Measurements from ENCODE around the gene INHBE.

The INHBE gene

DNA sequence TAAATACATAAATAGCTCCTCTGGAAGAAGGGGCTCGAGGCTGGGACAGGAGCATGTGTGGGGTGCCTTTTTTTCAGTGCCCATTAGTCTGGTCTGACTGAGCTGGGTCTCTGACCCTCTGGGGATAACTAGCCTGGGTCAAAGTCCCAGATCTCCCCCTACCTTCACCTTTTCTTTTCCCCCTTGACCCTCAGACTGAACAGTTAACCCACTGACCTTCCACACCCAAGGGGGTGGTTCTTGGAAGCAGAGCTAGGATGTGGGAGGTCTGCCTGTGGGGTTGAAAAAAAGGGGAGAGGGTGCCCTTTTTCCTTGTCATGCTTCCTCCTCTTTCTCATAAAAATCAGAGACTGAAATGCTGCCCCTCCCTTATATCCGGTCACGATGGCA lies 3.6 kb downstream of the INHBE start:
- DNase-seq (ENCODE audit: extremely low read depth, low read depth) = no peak
- TF ChIP-seq, protein P1, sequence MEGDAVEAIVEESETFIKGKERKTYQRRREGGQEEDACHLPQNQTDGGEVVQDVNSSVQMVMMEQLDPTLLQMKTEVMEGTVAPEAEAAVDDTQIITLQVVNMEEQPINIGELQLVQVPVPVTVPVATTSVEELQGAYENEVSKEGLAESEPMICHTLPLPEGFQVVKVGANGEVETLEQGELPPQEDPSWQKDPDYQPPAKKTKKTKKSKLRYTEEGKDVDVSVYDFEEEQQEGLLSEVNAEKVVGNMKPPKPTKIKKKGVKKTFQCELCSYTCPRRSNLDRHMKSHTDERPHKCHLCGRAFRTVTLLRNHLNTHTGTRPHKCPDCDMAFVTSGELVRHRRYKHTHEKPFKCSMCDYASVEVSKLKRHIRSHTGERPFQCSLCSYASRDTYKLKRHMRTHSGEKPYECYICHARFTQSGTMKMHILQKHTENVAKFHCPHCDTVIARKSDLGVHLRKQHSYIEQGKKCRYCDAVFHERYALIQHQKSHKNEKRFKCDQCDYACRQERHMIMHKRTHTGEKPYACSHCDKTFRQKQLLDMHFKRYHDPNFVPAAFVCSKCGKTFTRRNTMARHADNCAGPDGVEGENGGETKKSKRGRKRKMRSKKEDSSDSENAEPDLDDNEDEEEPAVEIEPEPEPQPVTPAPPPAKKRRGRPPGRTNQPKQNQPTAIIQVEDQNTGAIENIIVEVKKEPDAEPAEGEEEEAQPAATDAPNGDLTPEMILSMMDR (IDR thresholded peaks at IDR 0.05; ENCODE audit: low read depth, low read length, missing control alignments) = no peak
- peak overlapping the region; percentile 58 for H3K4me3 ChIP-seq (replicated peaks; ENCODE audit: low read depth, low read length)

DNA sequence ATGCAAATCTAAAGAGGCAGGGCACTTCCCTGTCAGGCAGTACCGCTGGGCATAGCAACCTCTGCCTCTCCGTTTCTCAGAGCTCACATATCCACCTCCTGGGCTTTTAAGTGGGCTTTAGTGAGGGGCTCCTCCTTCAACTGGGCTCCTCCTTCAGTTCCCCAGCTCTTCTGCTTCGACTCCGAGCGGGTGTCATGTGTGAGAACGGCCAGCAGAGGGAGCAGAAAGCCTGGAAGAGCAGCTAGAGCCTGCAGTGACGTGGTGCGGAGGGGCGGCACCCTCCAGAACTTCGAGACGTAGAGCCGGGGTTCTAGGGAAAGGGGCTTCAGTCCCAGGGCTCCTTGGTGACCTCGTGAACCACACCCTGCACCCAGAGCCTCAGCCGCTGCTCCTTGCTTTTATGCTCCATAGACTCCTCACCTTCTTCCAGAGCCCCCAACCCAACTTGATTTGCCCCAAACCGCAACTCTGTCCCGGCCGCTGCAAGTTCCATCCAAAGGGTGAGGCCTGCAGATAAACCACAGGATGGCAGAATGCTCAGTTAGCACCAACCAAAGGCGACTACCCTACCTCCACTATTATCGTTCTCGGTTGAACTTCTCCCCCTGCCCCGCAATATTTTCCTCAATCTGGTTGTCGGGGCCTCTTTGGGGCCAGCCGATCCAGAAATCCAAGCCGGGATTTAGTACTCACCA lies 4.1 kb downstream of the INHBE start:
- peak; percentile 88 for DNase-seq (ENCODE audit: extremely low read depth, low read depth)
- TF ChIP-seq, protein P1 (IDR thresholded peaks at IDR 0.05; ENCODE audit: low read depth, low read length, missing control alignments) = peak; percentile 88
- H3K4me3 ChIP-seq (replicated peaks; ENCODE audit: low read depth, low read length) = peak overlapping the region; percentile 58

DNA sequence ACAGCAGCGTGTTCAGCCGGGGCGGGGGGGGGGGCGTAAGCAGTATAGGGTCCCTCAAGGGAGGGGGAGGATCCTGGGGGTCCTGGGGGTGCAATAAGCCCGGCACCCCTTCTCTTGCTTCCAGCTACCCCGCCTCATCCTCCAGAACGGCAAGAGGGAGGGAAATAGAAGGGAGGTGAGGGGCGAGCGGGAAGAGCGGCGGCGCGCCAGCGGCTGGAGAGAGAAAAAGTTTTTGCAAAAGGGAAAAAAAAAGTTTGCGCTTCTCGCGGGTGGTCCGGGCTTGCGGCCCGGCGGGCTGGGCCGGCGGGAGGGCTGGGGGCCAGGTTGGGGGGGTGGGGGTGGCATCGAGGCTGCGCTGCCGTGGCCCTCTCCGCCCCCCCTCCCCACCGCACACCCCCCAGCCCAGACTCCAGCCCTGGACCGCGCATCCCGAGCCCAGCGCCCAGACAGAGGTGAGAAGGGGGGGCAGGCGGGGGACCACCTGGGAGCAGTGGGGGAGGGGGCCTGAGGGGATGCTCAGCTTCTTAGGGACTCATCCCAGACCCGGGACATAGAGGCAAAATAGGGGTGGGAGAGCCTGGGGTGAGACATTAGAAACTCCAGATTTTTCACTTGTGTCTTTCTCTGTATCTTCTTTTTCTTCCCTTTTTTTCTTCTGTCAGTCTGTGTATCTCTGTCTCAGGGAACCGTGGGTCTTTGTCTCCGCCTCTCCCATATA lies 4.8 kb downstream of the INHBE start, which contains the start of gene GLI1:
Gene GLI1, plus strand, starts transcription at position 36 of the 718 bp plus-strand sequence. CDS start 3,907 bp downstream, outside the sequence.
- DNase-seq (ENCODE audit: extremely low read depth, low read depth) = no peak
- peak within 1 kb of the TSS; percentile 58 for H3K4me3 ChIP-seq (replicated peaks; ENCODE audit: low read depth, low read length)
- TF ChIP-seq, protein P1 (IDR thresholded peaks at IDR 0.05; ENCODE audit: low read depth, low read length, missing control alignments) = no peak

DNA sequence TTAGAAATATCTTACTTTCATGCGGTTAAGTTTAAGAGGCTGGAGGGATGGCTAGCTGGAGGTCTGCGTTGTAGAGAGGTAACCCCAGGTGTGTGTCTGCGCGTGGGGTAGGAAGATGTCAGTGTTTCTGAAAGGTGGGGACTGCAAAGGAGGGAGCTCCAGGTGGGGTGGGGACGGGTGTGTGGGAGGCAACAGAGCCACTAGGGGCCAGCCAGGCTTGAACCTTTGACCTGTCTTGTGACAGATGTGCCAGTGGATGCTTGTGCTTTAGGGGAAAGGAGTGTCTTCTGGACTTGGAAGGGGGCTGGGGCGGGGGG lies 5.3 kb downstream of the INHBE start:
- peak overlapping the region; percentile 58 for H3K4me3 ChIP-seq (replicated peaks; ENCODE audit: low read depth, low read length)
- DNase-seq (ENCODE audit: extremely low read depth, low read depth) = no peak
- TF ChIP-seq, protein P1 (IDR thresholded peaks at IDR 0.05; ENCODE audit: low read depth, low read length, missing control alignments) = no peak

DNA sequence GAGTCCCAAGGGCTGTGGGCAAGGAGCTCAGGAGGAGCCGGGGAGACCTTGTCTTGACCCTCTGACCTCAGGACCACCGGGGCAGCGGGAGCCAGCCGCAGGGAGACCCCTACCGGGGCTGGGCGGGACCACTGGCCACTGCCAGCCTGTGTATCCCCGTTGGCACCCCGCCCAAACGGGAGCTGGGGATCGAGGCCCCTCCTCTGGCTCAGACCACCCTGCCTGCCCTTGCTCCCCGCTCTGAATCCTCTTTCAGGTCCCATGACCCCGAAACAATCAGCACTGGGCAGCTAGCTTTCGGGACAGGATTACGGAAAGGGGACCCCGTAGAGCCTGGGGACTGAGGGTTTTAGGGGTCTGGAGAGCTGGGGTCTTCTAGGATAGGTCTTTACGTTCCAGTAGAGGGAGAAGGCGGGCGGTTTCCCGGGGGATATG lies 5.8 kb downstream of the INHBE start:
- peak overlapping the region; percentile 58 for H3K4me3 ChIP-seq (replicated peaks; ENCODE audit: low read depth, low read length)
- DNase-seq (ENCODE audit: extremely low read depth, low read depth) = no peak
- TF ChIP-seq, protein P1 (IDR thresholded peaks at IDR 0.05; ENCODE audit: low read depth, low read length, missing control alignments) = no peak

DNA sequence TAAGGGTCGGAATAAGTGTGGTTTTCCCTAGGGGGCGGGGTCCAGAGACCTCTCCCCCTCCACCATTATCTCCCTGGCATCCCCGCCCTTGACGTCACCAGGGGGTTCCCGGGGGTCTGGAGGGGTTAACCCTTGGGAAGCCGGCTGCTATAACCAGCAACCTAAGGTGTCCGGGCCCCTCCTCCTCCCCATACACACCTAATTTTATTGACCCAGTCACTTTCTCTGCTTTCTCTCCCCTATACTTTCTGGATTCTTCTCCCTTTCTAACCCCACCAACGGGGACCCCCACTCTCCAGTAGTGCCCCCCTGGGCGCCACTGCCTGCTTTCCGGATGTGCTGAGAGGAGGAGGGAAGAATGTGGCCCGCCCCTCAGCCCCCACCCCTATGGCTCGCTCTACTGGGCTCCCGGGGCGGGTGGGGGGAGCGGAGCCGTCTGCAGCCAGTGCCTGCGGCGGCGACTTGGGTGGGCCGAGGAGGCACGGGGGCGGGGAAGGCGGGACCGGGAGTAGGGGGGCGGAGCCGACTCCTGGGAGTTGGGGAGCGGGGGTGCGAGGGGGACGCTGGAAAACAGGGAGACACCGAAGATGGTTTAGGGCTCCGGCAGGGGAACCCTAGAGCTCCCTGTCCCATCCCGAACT lies 6.3 kb downstream of the INHBE start:
- TF ChIP-seq, protein P1 (IDR thresholded peaks at IDR 0.05; ENCODE audit: low read depth, low read length, missing control alignments) = no peak
- DNase-seq (ENCODE audit: extremely low read depth, low read depth) = no peak
- peak overlapping the region; percentile 58 for H3K4me3 ChIP-seq (replicated peaks; ENCODE audit: low read depth, low read length)
